NB4 (cell line): ENCODE measurements around the gene GPR3.

Source experiments
- CTCF ChIP-seq: IDR thresholded peaks from one replicate; pipeline ENCODE4 v1.5.1; 2012; ENCODE audit warnings: low read depth, low read length
- MAX ChIP-seq: IDR thresholded peaks from 2 replicates; pipeline ENCODE4 v1.6.1; 2011; ENCODE audit warnings: low read depth, low read length
- MYC ChIP-seq: IDR thresholded peaks from 2 replicates; pipeline ENCODE4 v1.6.1; 2011; ENCODE audit warnings: low read depth, low read length
- POLR2A ChIP-seq: IDR thresholded peaks from 2 replicates; pipeline ENCODE4 v1.6.1; 2011; ENCODE audit warnings: mild to moderate bottlenecking; ENCODE audit not compliant: insufficient read length; ENCODE audit errors: extremely low read depth

DNA sequence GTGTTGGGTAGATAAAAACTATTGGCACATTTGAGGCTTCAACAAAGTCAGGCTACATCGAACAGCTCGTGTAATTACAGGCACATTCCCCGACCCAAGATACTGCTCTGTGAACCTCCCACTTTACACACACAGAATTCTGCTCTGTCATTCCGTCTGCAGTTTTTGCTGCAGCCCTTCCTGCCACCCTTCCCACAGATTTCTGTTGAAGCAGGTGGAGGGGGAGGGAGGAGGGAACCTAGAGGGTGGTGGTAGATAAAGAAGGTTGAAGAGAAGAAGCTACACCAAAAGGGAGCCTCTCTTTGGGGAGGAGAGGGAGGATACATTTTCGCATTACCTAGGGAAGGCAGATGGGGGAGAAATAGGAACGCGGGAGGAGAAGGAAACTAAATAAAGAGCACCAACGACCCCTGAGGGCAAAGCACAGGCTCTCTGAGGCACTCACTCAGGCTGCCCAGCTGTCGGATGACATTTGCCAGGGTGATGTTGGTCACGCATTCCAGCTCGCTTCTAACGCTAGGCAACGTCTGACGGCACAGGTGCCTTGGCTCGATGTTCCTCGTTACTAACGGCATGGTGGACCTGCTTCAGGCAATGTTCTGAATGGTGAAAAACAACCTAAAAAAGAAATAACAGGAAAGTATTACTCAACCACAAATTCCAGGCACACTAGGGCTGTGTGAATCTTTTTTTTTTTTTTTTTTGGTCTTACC lies 36.0 kb downstream of the GPR3 start:
- TF ChIP-seq CTCF (no peak), POLR2A (no peak), MYC (no peak), MAX (no peak)
